Stimulated activated CD4-positive, alpha-beta T cell treated with anti-CD3 and anti-CD28 coated beads, Interleukin-12 subunit alpha, Interleukin-12 subunit beta, amount 100 ng/mL, for 48 hours (primary cell): ENCODE results near the gene TOM1.
"Not testable (repeated sequence)": the region's sequence is repeated elsewhere in the genome, so short reads cannot be mapped to it uniquely, and the experiment has no call there.

Experiments used
- DNase-seq, 3 donors: peaks; one replicate each; pipeline ENCODE4 v3.0.0-alpha.2; 2020; ENCODE audit warnings: low read depth in 2 of 3, low spot score in 1 of 3

The TOM1 gene

GRCh38 chr22:35344956-35345690 is 45.4 kb downstream of the TOM1 start:
- no peak for DNase-seq

GRCh38 chr22:35345808-35346505 is 46.3 kb downstream of the TOM1 start:
- DNase-seq = no peak

GRCh38 chr22:35346596-35347220 is 47.0 kb downstream of the TOM1 start:
- no peak for DNase-seq

- no peak for DNase-seq
Measured at GRCh38 chr22:35347462-35347861, 47.8 kb downstream of the TOM1 start.

- DNase-seq = no peak
Measured at GRCh38 chr22:35348026-35348590, 48.4 kb downstream of the TOM1 start.

- DNase-seq = no peak
Measured at GRCh38 chr22:35348703-35349102, 49.0 kb downstream of the TOM1 start.

GRCh38 chr22:35349368-35349703 is 49.6 kb downstream of the TOM1 start:
- no peak for DNase-seq

- no peak for DNase-seq
Measured at GRCh38 chr22:35349704-35350538, 50.2 kb downstream of the TOM1 start.

- DNase-seq = peak; percentile 77 to 85 (median 80)
Measured at GRCh38 chr22:35350539-35351503, 51.1 kb downstream of the TOM1 start.

- peak; percentile 39 to 44 (median 41) for DNase-seq
Measured at GRCh38 chr22:35352214-35353111, 52.8 kb downstream of the TOM1 start.

GRCh38 chr22:35353318-35353717 is 53.6 kb downstream of the TOM1 start:
- DNase-seq = no peak

- no peak for DNase-seq
Measured at GRCh38 chr22:35354068-35354467, 54.4 kb downstream of the TOM1 start.

- DNase-seq = no peak
Measured at GRCh38 chr22:35357883-35358621, 58.4 kb downstream of the TOM1 start.

GRCh38 chr22:35359380-35360065 is 59.8 kb downstream of the TOM1 start:
- no peak for DNase-seq

- no peak for DNase-seq
Measured at GRCh38 chr22:35361001-35361558, 61.4 kb downstream of the TOM1 start.

- DNase-seq = no peak
Measured at GRCh38 chr22:35363566-35364086, 63.9 kb downstream of the TOM1 start.

- not testable (repeated sequence) for DNase-seq
Measured at GRCh38 chr22:35364230-35364629, 64.5 kb downstream of the TOM1 start.
